Common myeloid progenitor, CD34-positive (primary cell): ENCODE data around the gene SLC35E3.
A peak's percentile ranks its signal among the peaks of the same experiment; 100 is the strongest.

Experiments
- CTCF ChIA-PET: fragments of 350-600 bp; sonication (Branson Sonifier 250); formaldehyde crosslinking; loops from one replicate; lab custom pipeline; 2021; ENCODE audit warnings: antibody characterized with exemption; lab: Charles Lee
- POLR2A ChIA-PET: fragments of 350-600 bp; sonication (Branson Sonifier 250); formaldehyde crosslinking; loops from one replicate; lab custom pipeline; 2021; ENCODE audit warnings: antibody characterized with exemption; lab: Charles Lee
- DNase-seq, 3 donors: peaks; one replicate each; pipeline versions ENCODE4 v3.0.0 to v3.0.0-alpha.2; 2013
- H3K27ac ChIP-seq, 2 experiments: 1 replicate in 1 of 2; 2 replicates in 1 of 2; pipeline ENCODE4 v1.7.0; 2013; ENCODE audit warnings: inconsistent platforms in 2 of 2, low read length in 2 of 2, mild to moderate bottlenecking in 2 of 2, low read depth in 1 of 2, moderate library complexity in 1 of 2; ENCODE audit not compliant: severe bottlenecking in 2 of 2, insufficient read depth in 1 of 2, poor library complexity in 1 of 2
- H3K27me3 ChIP-seq, 5 experiments: replicated peaks in 2 of 5; 1 replicate in 3 of 5; 2 replicates in 2 of 5; pipeline versions ENCODE4 v1.6.1 to v1.7.0; 2013; ENCODE audit warnings: low read length in 4 of 5, mild to moderate bottlenecking in 2 of 5, moderate library complexity in 2 of 5, inconsistent platforms in 1 of 5; ENCODE audit not compliant: insufficient read depth in 5 of 5, control insufficient read depth in 4 of 5
- H3K36me3 ChIP-seq, 4 experiments: 1 replicate in 2 of 4; 2 replicates in 2 of 4; pipeline versions ENCODE4 v1.6.1 to v1.7.0; 2013; ENCODE audit warnings: low read length in 3 of 4, control low read depth in 1 of 4, mild to moderate bottlenecking in 1 of 4; ENCODE audit not compliant: control insufficient read depth in 4 of 4, insufficient read depth in 4 of 4
- H3K4me1 ChIP-seq, 4 experiments: 1 replicate in 3 of 4; 2 replicates in 1 of 4; pipeline versions ENCODE4 v1.6.1 to v1.7.1; 2013; ENCODE audit warnings: low read length in 3 of 4, mild to moderate bottlenecking in 3 of 4, control low read depth in 1 of 4, inconsistent platforms in 1 of 4, moderate library complexity in 1 of 4; ENCODE audit not compliant: control insufficient read depth in 4 of 4, insufficient read depth in 4 of 4; ENCODE audit errors: control extremely low read depth in 1 of 4
- H3K4me3 ChIP-seq, 7 experiments: 1 replicate in 4 of 7; 2 replicates in 3 of 7; pipeline versions ENCODE4 v1.5.1 to v1.7.0; 2013; ENCODE audit warnings: mild to moderate bottlenecking in 7 of 7, low read length in 6 of 7, moderate library complexity in 6 of 7, inconsistent platforms in 2 of 7, low read depth in 2 of 7, control low read depth in 1 of 7; ENCODE audit not compliant: insufficient read depth in 4 of 7, control insufficient read depth in 1 of 7; ENCODE audit errors: extremely low read depth in 1 of 7
- H3K9me3 ChIP-seq, 5 experiments: 1 replicate in 4 of 5; 2 replicates in 1 of 5; pipeline versions ENCODE4 v1.6.1 to v1.7.1; 2013; ENCODE audit warnings: low read length in 4 of 5, mild to moderate bottlenecking in 2 of 5, inconsistent platforms in 1 of 5, low read depth in 1 of 5, moderate library complexity in 1 of 5; ENCODE audit not compliant: control insufficient read depth in 4 of 5, insufficient read depth in 2 of 5; ENCODE audit errors: control extremely low read depth in 1 of 5
- WGBS: methylation state at CpG from one replicate; pipeline ENCODE4 v1.1.5; 2013; ENCODE audit not compliant: insufficient coverage; 5-methylcytosine and 5-hydroxymethylcytosine counted together

Gene SLC35E3

GRCh38 chr12:68768431-68768939 lies 22.5 kb downstream of the SLC35E3 start:
- POLR2A ChIA-PET = no interaction called here
- Histone ChIP-seq H3K27ac (no peak overlapping the region), H3K9me3 (no peaks in the 10 kb centered on the region), H3K4me1 (peaks cover 0 to 6% (median 4%) of the 10 kb centered on the region in 4 experiments), H3K27me3 (no peaks in the 10 kb centered on the region), H3K36me3 (peaks cover 0 to 10% (median 5%) of the 10 kb centered on the region in 4 experiments), H3K4me3 (no peak overlapping the region)
- CTCF ChIA-PET = no interaction called here
- 100% methylated on average over 1 of the region's 4 CpGs for WGBS
- no peak for DNase-seq

GRCh38 chr12:68769941-68770340 lies 24.0 kb downstream of the SLC35E3 start:
- Histone ChIP-seq H3K27me3 (no peaks in the 10 kb centered on the region), H3K27ac (no peak overlapping the region), H3K36me3 (peaks cover 0 to 7% (median 4%) of the 10 kb centered on the region in 4 experiments), H3K4me1 (peaks cover 0 to 6% (median 4%) of the 10 kb centered on the region in 4 experiments), H3K9me3 (no peaks in the 10 kb centered on the region), H3K4me3 (no peak overlapping the region)
- ChIA-PET CTCF (interaction anchor here (1.6 to 1.7 kb wide), 2 partner anchors 38 to 64 kb away, joined by 3 read pairs; partner anchors contain the start of gene MDM2), POLR2A (no interaction called here)
- no CpG with 5 or more reads among the region's 1 CpG for WGBS
- no peak for DNase-seq

DNA sequence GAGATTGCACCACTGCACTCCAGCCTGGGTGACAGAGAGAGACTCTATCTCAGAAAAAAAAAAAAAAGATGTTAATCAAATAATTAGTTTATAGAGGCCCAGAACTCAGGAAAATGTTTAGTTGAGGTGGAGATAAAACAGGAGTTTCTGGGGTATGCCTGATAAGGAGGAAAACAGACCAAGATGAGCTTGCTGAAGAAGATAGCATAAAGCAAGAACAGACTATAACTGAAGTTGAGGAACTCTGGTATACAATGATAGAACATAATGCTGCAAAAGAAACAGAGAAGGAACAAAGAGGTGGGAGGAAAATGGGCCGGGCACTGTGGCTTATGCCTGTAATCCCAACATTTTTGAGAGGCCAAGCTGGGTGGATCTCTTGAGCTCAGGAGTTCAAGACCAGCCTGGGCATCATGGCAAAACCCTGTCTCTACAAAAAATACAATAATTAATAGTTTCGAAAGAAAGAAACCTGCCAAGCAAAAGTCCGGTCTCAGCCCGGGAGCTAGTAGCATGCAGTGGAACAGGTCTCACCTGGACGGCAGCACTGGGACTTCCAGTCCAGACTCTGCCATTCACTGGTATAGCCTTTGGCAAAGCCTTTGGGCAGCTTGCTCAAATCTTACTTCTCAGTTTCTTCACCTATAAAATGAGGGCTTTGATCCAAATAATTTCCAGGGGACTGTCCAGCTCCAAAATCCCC lies 25.4 kb downstream of the SLC35E3 start:
- Histone ChIP-seq H3K36me3 (peaks cover 0 to 7% (median 4%) of the 10 kb centered on the region in 4 experiments), H3K9me3 (no peaks in the 10 kb centered on the region), H3K27ac (no peak overlapping the region), H3K4me3 (no peak overlapping the region), H3K27me3 (no peaks in the 10 kb centered on the region), H3K4me1 (peaks cover 0 to 6% (median 4%) of the 10 kb centered on the region in 4 experiments)
- WGBS = 93% methylated on average over 5 of the region's 5 CpGs
- ChIA-PET POLR2A (interaction anchor here (0.9 kb wide), 1 partner anchor 29 kb away, joined by 3 read pairs; no protein-coding TSS in a partner anchor), CTCF (interaction anchor here (1.7 to 1.8 kb wide), 2 partner anchors 12 to 36 kb away, joined by 3 to 4 read pairs; partner anchors contain the start of gene MDM2)
- DNase-seq = peak in 2 of 3 donors; percentile 9 to 26

- DNase-seq = no peak
- Histone ChIP-seq H3K4me1 (peaks cover 0 to 6% (median 4%) of the 10 kb centered on the region in 4 experiments), H3K36me3 (peaks cover 0 to 2% (median 0%) of the 10 kb centered on the region in 4 experiments), H3K27ac (no peak overlapping the region), H3K9me3 (no peaks in the 10 kb centered on the region), H3K4me3 (peak overlapping the region in 2 of 7 experiments; percentile 5 to 10), H3K27me3 (no peaks in the 10 kb centered on the region)
- ChIA-PET POLR2A (no interaction called here), CTCF (interaction anchor here (0.8 kb wide), 1 partner anchor 36 kb away, joined by 4 read pairs; the partner anchor contains the start of gene MDM2)
- 70% methylated on average over 4 of the region's 8 CpGs for whole genome bisulfite sequencing
Measured at GRCh38 chr12:68772714-68773113, 26.7 kb downstream of the SLC35E3 start.

- no peaks in the 10 kb centered on the region for H3K36me3 ChIP-seq
- H3K27ac ChIP-seq = no peak overlapping the region
- H3K9me3 ChIP-seq = no peaks in the 10 kb centered on the region
- H3K4me3 ChIP-seq = no peak overlapping the region
- H3K27me3 ChIP-seq = no peaks in the 10 kb centered on the region
- ChIA-PET CTCF (interaction anchor here (0.8 kb wide), 1 partner anchor 35 kb away, joined by 4 read pairs; the partner anchor contains the start of gene MDM2), POLR2A (no interaction called here)
- peaks cover 0 to 6% (median 4%) of the 10 kb centered on the region in 4 experiments for H3K4me1 ChIP-seq
- 100% methylated on average over 3 of the region's 5 CpGs for WGBS
- DNase-seq = no peak
Measured at GRCh38 chr12:68773582-68773981, 27.6 kb downstream of the SLC35E3 start.

- no peaks in the 10 kb centered on the region for H3K9me3 ChIP-seq
- H3K27me3 ChIP-seq = no peaks in the 10 kb centered on the region
- no peak for DNase-seq
- peaks cover 0 to 6% (median 4%) of the 10 kb centered on the region in 4 experiments for H3K4me1 ChIP-seq
- no peaks in the 10 kb centered on the region for H3K36me3 ChIP-seq
- no peak overlapping the region for H3K27ac ChIP-seq
- 100% methylated on average over 5 of the region's 7 CpGs for WGBS
- ChIA-PET POLR2A (no interaction called here), CTCF (interaction anchor here (0.6 kb wide), 1 partner anchor 54 kb away, joined by 3 read pairs; no protein-coding TSS in a partner anchor)
- H3K4me3 ChIP-seq = no peak overlapping the region
Measured at GRCh38 chr12:68775121-68775630, 29.2 kb downstream of the SLC35E3 start.
